Astrocyte of the cerebellum (primary cell): ENCODE results near the gene CHCT1.

Source experiments
- DNase-seq: peaks from one replicate; pipeline ENCODE4 v3.0.0-alpha.2; 2011; ENCODE audit warnings: low read depth
- H3K4me3 ChIP-seq: 2 replicates; pipeline ENCODE4 v1.5.1; 2011; ENCODE audit warnings: mild to moderate bottlenecking, low read depth, low read length, moderate library complexity
- CTCF ChIP-seq: IDR thresholded peaks from 2 replicates; pipeline ENCODE4 v1.5.1; 2012; ENCODE audit warnings: low read length, low read depth, moderate library complexity, mild to moderate bottlenecking; ENCODE audit errors: missing control alignments
- in situ Hi-C: cut with HindIII; loops from 2 replicates; pipeline ENCODE4 v1.10.0; 2017; ENCODE audit warnings: low sequenced_read_pairs

The CHCT1 gene

GRCh38 chr17:60392845-60393702, 29.2 kb upstream of the CHCT1 start:
- H3K4me3 ChIP-seq: peak overlapping the region; percentile 96
- DNase-seq: peak; percentile 37
- in situ Hi-C loops: no loop called here
- no peak for TF ChIP-seq CTCF

- H3K4me3 ChIP-seq: no peak overlapping the region
- no peak for DNase-seq
- in situ Hi-C loops: no loop called here
- no peak for TF ChIP-seq CTCF
Observed at GRCh38 chr17:60393840-60394723, 28.2 kb upstream of the CHCT1 start.

- H3K4me3 ChIP-seq: no peak overlapping the region
- in situ Hi-C loops: no loop called here
- no peak for TF ChIP-seq CTCF
- no peak for DNase-seq
Observed at GRCh38 chr17:60395508-60396065, 26.7 kb upstream of the CHCT1 start.

- DNase-seq: no peak
- H3K4me3 ChIP-seq: no peak overlapping the region
- in situ Hi-C loops: no loop called here
- TF ChIP-seq CTCF: no peak
Observed at GRCh38 chr17:60396412-60396811, 25.9 kb upstream of the CHCT1 start.

GRCh38 chr17:60398227-60398959, 23.9 kb upstream of the CHCT1 start:
- in situ Hi-C loops: no loop called here
- DNase-seq: no peak
- no peak overlapping the region for H3K4me3 ChIP-seq
- TF ChIP-seq CTCF: no peak

- no peak overlapping the region for H3K4me3 ChIP-seq
- DNase-seq: no peak
- no peak for TF ChIP-seq CTCF
- in situ Hi-C loops: loop anchor here (25.0 kb wide), 1 partner anchor 110 kb away; no protein-coding TSS in a partner anchor
Observed at GRCh38 chr17:60401819-60402218, 20.5 kb upstream of the CHCT1 start.
